HEK293 (cell line): ENCODE results near the gene BRD3OS.

Experiments
- CTCF ChIA-PET: fragments of 350-600 bp; formaldehyde crosslinking; extraction: SDS; loops from one replicate; lab custom pipeline; 2021; ENCODE audit warnings: antibody characterized with exemption; lab: Yijun Ruan, JAX
- POLR2A ChIA-PET: fragments of 300-600 bp; formaldehyde crosslinking; extraction: SDS; loops from one replicate; lab custom pipeline; 2020; ENCODE audit warnings: antibody characterized with exemption, inconsistent platforms; lab: Yijun Ruan, JAX
- H3K27ac ChIP-seq: fragments of 200-500 bp; sonication (Bioruptor generic); 2 replicates; pipeline ENCODE4 v1.5.1; 2014; ENCODE audit warnings: low read depth, low read length, control low read depth, inconsistent platforms; ENCODE audit errors: extremely low read depth
- H3K36me3 ChIP-seq, 2 experiments: fragments of 200-500 bp in 1 of 2; sonication (Bioruptor generic) in 1 of 2; 1 replicate in 1 of 2; 2 replicates in 1 of 2; pipeline ENCODE4 v1.5.1; 2014 to 2017; ENCODE audit warnings: inconsistent platforms in 2 of 2, low read length in 2 of 2; ENCODE audit not compliant: control insufficient read depth in 2 of 2, insufficient read depth in 1 of 2
- H3K4me1 ChIP-seq: fragments of 200-500 bp; sonication (Bioruptor generic); 2 replicates; pipeline ENCODE4 v1.5.1; 2014; ENCODE audit warnings: mild to moderate bottlenecking, low read length, inconsistent platforms; ENCODE audit not compliant: control insufficient read depth, insufficient read depth
- H3K4me3 ChIP-seq: 2 replicates; pipeline ENCODE4 v1.5.1; 2011; ENCODE audit warnings: low read depth, mild to moderate bottlenecking, control low read depth, low read length, moderate library complexity
- H3K9me3 ChIP-seq: fragments of 200-500 bp; sonication (Bioruptor generic); 2 replicates; pipeline ENCODE4 v1.5.1; 2014; ENCODE audit warnings: low read depth, low read length, inconsistent platforms; ENCODE audit not compliant: control insufficient read depth, insufficient read depth
- GLIS1 ChIP-seq: fragments of 450-650 bp; formaldehyde crosslinking; IDR thresholded peaks from 2 replicates; pipeline ENCODE4 v1.5.1; 2016; ENCODE audit warnings: missing biosample characterization, missing genetic modification characterization
- KLF16 ChIP-seq: fragments of 450-650 bp; formaldehyde crosslinking; IDR thresholded peaks from 2 replicates; pipeline ENCODE4 v1.5.1; 2017; ENCODE audit warnings: missing biosample characterization, missing genetic modification characterization
- OSR2 ChIP-seq: fragments of 450-650 bp; formaldehyde crosslinking; IDR thresholded peaks from 2 replicates; pipeline ENCODE4 v1.5.1; 2016; ENCODE audit warnings: missing biosample characterization, missing genetic modification characterization
- ZNF132 ChIP-seq: fragments of 450-650 bp; formaldehyde crosslinking; IDR thresholded peaks from 2 replicates; pipeline ENCODE4 v1.5.1; 2017; ENCODE audit warnings: missing biosample characterization, missing genetic modification characterization, borderline replicate concordance
- ZNF423 ChIP-seq: fragments of 450-650 bp; formaldehyde crosslinking; IDR thresholded peaks from 2 replicates; pipeline ENCODE4 v1.5.1; 2016; ENCODE audit warnings: missing biosample characterization, missing genetic modification characterization
- ZNF473 ChIP-seq: fragments of 450-650 bp; formaldehyde crosslinking; IDR thresholded peaks from 2 replicates; pipeline ENCODE4 v1.5.1; 2017; ENCODE audit warnings: missing biosample characterization, missing genetic modification characterization
- ZNF549 ChIP-seq: fragments of 450-650 bp; IDR thresholded peaks from 2 replicates; pipeline ENCODE4 v1.5.1; 2018; ENCODE audit warnings: missing biosample characterization, missing genetic modification characterization, mild to moderate bottlenecking, inconsistent platforms, moderate library complexity
- ZNF585B ChIP-seq: fragments of 450-650 bp; formaldehyde crosslinking; IDR thresholded peaks from 2 replicates; pipeline ENCODE4 v1.5.1; 2016; ENCODE audit warnings: missing biosample characterization, missing genetic modification characterization
- TF ChIP-seq, protein P1 (sequence below): fragments of 450-650 bp; formaldehyde crosslinking; conservative IDR thresholded peaks from 2 replicates; pipeline ENCODE4 v1.5.1; 2016; ENCODE audit warnings: low read depth, missing biosample characterization, missing genetic modification characterization
- TF ChIP-seq, protein P2 (sequence below): fragments of 450-650 bp; formaldehyde crosslinking; IDR thresholded peaks from 2 replicates; pipeline ENCODE4 v1.5.1; 2016; ENCODE audit warnings: missing biosample characterization, missing genetic modification characterization
- TF ChIP-seq, protein P3 (sequence below): fragments of 450-650 bp; formaldehyde crosslinking; IDR thresholded peaks from 2 replicates; pipeline ENCODE4 v1.5.1; 2016; ENCODE audit warnings: missing biosample characterization, missing genetic modification characterization
- TF ChIP-seq, protein P4 (sequence below): sonication (generic); formaldehyde crosslinking; IDR thresholded peaks from 2 replicates; pipeline ENCODE4 v1.8.1; 2022; ENCODE audit warnings: mild to moderate bottlenecking, moderate library complexity, missing genetic modification reagents
- TF ChIP-seq, protein P5 (sequence below): fragments of 450-650 bp; formaldehyde crosslinking; IDR thresholded peaks from 2 replicates; pipeline ENCODE4 v1.5.1; 2016; ENCODE audit warnings: missing biosample characterization, missing genetic modification characterization
- TF ChIP-seq, protein P6 (sequence below): fragments of 450-650 bp; formaldehyde crosslinking; IDR thresholded peaks from 2 replicates; pipeline ENCODE4 v1.5.1; 2016; ENCODE audit warnings: missing biosample characterization, missing genetic modification characterization
- TF ChIP-seq, protein P7 (sequence below): fragments of 450-650 bp; formaldehyde crosslinking; IDR thresholded peaks from 2 replicates; pipeline ENCODE4 v1.5.1; 2017; ENCODE audit warnings: missing biosample characterization, missing genetic modification characterization

Gene BRD3OS

DNA sequence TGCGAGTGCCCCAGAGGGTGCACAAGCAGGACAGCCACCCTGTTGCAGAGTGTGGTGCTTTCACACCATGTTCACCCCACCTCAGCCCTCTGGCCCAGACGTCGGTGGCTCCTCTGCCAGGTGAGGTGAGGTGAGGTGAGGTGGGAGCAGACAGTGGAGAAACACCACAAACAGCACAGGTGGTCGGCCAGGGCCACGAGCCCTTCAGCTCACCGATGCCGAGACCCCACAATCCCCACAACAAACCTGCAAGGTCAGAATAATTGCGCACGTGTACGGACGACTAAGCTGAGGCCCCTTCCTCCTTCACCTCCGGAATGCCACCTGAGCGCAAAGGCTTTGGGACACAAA lies 32.0 kb downstream of the BRD3OS start:
- ChIA-PET POLR2A (no interaction called here), CTCF (no interaction called here)
- no peak overlapping the region for H3K4me3 ChIP-seq
- H3K36me3 ChIP-seq, result peaks cover 0 to 26% of the 10 kb centered on the region in 2 experiments; a peak in 1 of 3 replicates
- no peaks in the 10 kb centered on the region for H3K9me3 ChIP-seq
- no peaks in the 10 kb centered on the region for H3K4me1 ChIP-seq
- TF ChIP-seq, protein P1, sequence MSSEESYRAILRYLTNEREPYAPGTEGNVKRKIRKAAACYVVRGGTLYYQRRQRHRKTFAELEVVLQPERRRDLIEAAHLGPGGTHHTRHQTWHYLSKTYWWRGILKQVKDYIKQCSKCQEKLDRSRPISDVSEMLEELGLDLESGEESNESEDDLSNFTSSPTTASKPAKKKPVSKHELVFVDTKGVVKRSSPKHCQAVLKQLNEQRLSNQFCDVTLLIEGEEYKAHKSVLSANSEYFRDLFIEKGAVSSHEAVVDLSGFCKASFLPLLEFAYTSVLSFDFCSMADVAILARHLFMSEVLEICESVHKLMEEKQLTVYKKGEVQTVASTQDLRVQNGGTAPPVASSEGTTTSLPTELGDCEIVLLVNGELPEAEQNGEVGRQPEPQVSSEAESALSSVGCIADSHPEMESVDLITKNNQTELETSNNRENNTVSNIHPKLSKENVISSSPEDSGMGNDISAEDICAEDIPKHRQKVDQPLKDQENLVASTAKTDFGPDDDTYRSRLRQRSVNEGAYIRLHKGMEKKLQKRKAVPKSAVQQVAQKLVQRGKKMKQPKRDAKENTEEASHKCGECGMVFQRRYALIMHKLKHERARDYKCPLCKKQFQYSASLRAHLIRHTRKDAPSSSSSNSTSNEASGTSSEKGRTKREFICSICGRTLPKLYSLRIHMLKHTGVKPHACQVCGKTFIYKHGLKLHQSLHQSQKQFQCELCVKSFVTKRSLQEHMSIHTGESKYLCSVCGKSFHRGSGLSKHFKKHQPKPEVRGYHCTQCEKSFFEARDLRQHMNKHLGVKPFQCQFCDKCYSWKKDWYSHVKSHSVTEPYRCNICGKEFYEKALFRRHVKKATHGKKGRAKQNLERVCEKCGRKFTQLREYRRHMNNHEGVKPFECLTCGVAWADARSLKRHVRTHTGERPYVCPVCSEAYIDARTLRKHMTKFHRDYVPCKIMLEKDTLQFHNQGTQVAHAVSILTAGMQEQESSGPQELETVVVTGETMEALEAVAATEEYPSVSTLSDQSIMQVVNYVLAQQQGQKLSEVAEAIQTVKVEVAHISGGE, result no peak
- TF ChIP-seq, protein P2, sequence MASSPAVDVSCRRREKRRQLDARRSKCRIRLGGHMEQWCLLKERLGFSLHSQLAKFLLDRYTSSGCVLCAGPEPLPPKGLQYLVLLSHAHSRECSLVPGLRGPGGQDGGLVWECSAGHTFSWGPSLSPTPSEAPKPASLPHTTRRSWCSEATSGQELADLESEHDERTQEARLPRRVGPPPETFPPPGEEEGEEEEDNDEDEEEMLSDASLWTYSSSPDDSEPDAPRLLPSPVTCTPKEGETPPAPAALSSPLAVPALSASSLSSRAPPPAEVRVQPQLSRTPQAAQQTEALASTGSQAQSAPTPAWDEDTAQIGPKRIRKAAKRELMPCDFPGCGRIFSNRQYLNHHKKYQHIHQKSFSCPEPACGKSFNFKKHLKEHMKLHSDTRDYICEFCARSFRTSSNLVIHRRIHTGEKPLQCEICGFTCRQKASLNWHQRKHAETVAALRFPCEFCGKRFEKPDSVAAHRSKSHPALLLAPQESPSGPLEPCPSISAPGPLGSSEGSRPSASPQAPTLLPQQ (tag by site-specific recombination), result no peak
- TF ChIP-seq ZNF549 (tag by site-specific recombination) (no peak), ZNF473 (tag by site-specific recombination) (no peak), ZNF132 (no peak), ZNF585B (tag by site-specific recombination) (no peak), ZNF423 (tag by site-specific recombination) (no peak), GLIS1 (no peak), OSR2 (tag by site-specific recombination) (no peak), KLF16 (no peak)
- TF ChIP-seq, protein P3, sequence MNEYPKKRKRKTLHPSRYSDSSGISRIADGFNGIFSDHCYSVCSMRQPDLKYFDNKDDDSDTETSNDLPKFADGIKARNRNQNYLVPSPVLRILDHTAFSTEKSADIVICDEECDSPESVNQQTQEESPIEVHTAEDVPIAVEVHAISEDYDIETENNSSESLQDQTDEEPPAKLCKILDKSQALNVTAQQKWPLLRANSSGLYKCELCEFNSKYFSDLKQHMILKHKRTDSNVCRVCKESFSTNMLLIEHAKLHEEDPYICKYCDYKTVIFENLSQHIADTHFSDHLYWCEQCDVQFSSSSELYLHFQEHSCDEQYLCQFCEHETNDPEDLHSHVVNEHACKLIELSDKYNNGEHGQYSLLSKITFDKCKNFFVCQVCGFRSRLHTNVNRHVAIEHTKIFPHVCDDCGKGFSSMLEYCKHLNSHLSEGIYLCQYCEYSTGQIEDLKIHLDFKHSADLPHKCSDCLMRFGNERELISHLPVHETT, result no peak
- TF ChIP-seq, protein P4, sequence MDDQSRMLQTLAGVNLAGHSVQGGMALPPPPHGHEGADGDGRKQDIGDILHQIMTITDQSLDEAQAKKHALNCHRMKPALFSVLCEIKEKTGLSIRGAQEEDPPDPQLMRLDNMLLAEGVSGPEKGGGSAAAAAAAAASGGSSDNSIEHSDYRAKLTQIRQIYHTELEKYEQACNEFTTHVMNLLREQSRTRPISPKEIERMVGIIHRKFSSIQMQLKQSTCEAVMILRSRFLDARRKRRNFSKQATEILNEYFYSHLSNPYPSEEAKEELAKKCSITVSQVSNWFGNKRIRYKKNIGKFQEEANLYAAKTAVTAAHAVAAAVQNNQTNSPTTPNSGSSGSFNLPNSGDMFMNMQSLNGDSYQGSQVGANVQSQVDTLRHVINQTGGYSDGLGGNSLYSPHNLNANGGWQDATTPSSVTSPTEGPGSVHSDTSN (CRISPR knock-in tag), result no peak
- TF ChIP-seq, protein P5, sequence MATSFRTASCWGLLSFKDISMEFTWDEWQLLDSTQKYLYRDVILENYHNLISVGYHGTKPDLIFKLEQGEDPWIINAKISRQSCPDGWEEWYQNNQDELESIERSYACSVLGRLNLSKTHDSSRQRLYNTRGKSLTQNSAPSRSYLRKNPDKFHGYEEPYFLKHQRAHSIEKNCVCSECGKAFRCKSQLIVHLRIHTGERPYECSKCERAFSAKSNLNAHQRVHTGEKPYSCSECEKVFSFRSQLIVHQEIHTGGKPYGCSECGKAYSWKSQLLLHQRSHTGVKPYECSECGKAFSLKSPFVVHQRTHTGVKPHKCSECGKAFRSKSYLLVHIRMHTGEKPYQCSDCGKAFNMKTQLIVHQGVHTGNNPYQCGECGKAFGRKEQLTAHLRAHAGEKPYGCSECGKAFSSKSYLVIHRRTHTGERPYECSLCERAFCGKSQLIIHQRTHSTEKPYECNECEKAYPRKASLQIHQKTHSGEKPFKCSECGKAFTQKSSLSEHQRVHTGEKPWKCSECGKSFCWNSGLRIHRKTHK (tag by site-specific recombination), result no peak
- TF ChIP-seq, protein P6, sequence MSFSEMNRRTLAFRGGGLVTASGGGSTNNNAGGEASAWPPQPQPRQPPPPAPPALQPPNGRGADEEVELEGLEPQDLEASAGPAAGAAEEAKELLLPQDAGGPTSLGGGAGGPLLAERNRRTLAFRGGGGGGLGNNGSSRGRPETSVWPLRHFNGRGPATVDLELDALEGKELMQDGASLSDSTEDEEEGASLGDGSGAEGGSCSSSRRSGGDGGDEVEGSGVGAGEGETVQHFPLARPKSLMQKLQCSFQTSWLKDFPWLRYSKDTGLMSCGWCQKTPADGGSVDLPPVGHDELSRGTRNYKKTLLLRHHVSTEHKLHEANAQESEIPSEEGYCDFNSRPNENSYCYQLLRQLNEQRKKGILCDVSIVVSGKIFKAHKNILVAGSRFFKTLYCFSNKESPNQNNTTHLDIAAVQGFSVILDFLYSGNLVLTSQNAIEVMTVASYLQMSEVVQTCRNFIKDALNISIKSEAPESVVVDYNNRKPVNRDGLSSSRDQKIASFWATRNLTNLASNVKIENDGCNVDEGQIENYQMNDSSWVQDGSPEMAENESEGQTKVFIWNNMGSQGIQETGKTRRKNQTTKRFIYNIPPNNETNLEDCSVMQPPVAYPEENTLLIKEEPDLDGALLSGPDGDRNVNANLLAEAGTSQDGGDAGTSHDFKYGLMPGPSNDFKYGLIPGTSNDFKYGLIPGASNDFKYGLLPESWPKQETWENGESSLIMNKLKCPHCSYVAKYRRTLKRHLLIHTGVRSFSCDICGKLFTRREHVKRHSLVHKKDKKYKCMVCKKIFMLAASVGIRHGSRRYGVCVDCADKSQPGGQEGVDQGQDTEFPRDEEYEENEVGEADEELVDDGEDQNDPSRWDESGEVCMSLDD (tag by site-specific recombination), result no peak
- TF ChIP-seq, protein P7, sequence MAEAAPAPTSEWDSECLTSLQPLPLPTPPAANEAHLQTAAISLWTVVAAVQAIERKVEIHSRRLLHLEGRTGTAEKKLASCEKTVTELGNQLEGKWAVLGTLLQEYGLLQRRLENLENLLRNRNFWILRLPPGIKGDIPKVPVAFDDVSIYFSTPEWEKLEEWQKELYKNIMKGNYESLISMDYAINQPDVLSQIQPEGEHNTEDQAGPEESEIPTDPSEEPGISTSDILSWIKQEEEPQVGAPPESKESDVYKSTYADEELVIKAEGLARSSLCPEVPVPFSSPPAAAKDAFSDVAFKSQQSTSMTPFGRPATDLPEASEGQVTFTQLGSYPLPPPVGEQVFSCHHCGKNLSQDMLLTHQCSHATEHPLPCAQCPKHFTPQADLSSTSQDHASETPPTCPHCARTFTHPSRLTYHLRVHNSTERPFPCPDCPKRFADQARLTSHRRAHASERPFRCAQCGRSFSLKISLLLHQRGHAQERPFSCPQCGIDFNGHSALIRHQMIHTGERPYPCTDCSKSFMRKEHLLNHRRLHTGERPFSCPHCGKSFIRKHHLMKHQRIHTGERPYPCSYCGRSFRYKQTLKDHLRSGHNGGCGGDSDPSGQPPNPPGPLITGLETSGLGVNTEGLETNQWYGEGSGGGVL, result no peak
- no peak overlapping the region for H3K27ac ChIP-seq
